Placental epithelial cell (primary cell): Measurements from ENCODE around the gene NINL. TPM values are rescaled to one million over a fixed set of nuclear protein-coding genes. Genes with fewer than 3 reads are reported as not detected.

Experiments used
- small RNA-seq: library from RNA; depleted of rRNA; stranded (forward); fragments of <200 nt; gene quantifications from one replicate; pipeline ENCODE3, GENCODE V24; 2012
- total RNA-seq: library from RNA; depleted of rRNA; stranded (reverse); fragments of >200 nt; gene quantifications from 2 replicates; pipeline ENCODE4 v1.2.3, GENCODE V29; 2012

Gene NINL
- total RNA-seq, result 14.3 and 23.6 TPM in 2 replicates

GRCh38 chr20:25584905-25585704 lies at the start of gene NINL:
Gene NINL, minus strand, starts transcription at chr20:25585531. Its CDS starts 58,944 bp downstream, at chr20:25526587.

GRCh38 chr20:25623736-25624499 lies 38.6 kb upstream of the NINL start, which contains the start of gene NANP:
Gene NANP, minus strand, starts transcription at chr20:25624014. Its CDS starts 66 bp downstream, at chr20:25623948.

GRCh38 chr20:25407311-25408169 lies 177.8 kb downstream of the NINL start, which contains the start of gene GINS1:
Gene GINS1, plus strand, starts transcription at chr20:25407673. Its CDS starts 148 bp downstream, at chr20:25407821.

Small RNAs within 50 kb of the gene (small RNA-seq; reads per million reads assigned to genes)
- not detected for gene RNU6ATAC17P

Other genes starting within 250 kb of the NINL start
- gene ABHD12, start 194.7 kb downstream of the NINL start, total RNA-seq, result 43.1 and 49.5 TPM in 2 replicates
- gene GINS1, start 177.9 kb downstream of the NINL start, total RNA-seq, result 5.1 and 7.7 TPM in 2 replicates
- gene NANP, start 38.5 kb upstream of the NINL start, total RNA-seq, result 5.9 and 7.9 TPM in 2 replicates
- 10.5 and 15.7 TPM in 2 replicates for gene ZNF337, start 111.3 kb upstream of the NINL start, total RNA-seq